K562 (cell line): ENCODE results near the gene OR9Q1. TPM values are rescaled to one million over a fixed set of nuclear protein-coding genes. Genes with fewer than 3 reads are reported as not detected.

Experiments used
- BDP1 ChIP-seq: IDR thresholded peaks from 3 replicates; pipeline ENCODE4 v1.6.1; 2011; ENCODE audit not compliant: insufficient read length, insufficient read depth
- HSF4 ChIP-seq: fragments of 250-450 bp; sonication (Bioruptor Pico); IDR thresholded peaks from 2 replicates; pipeline ENCODE4 v2.1.2; 2022; ENCODE audit warnings: mild to moderate bottlenecking, moderate library complexity, borderline replicate concordance
- KLF6 ChIP-seq: fragments of 250-450 bp; sonication (Bioruptor Pico); IDR thresholded peaks from 2 replicates; pipeline ENCODE4 v1.4.0; 2020; ENCODE audit warnings: mild to moderate bottlenecking, moderate library complexity, borderline replicate concordance
- MAFK ChIP-seq: IDR thresholded peaks from 2 replicates; pipeline ENCODE4 v1.6.1; 2011; ENCODE audit warnings: low read length, improper control_type of control experiment
- NFE2L1 ChIP-seq: fragments of 450-650 bp; IDR thresholded peaks from 2 replicates; pipeline ENCODE4 v1.6.1; 2016; ENCODE audit warnings: missing genetic modification characterization, low read depth, mild to moderate bottlenecking, missing compliant biosample characterization, moderate library complexity, borderline replicate concordance
- TSC22D4 ChIP-seq: fragments of 450-650 bp; IDR thresholded peaks from 2 replicates; pipeline ENCODE4 v1.6.1; 2016; ENCODE audit warnings: missing genetic modification characterization, missing biosample characterization, control low read depth
- YY1 ChIP-seq, 3 experiments: IDR thresholded peaks; 2 replicates each; pipeline ENCODE4 v1.6.1; 2011; ENCODE audit warnings: low read length in 2 of 3, mild to moderate bottlenecking in 2 of 3, moderate library complexity in 2 of 3, borderline replicate concordance in 1 of 3, control low read depth in 1 of 3, low read depth in 1 of 3; ENCODE audit not compliant: insufficient read depth in 3 of 3, insufficient replicate concordance in 2 of 3, control insufficient read depth in 1 of 3, insufficient read length in 1 of 3; ENCODE audit errors: extremely low read depth in 1 of 3
- polyA plus RNA-seq, 8 experiments: library from polyadenylated mRNA; depleted of rRNA in 4 of 8; stranded (reverse) in 5 of 8; unstranded in 3 of 8; fragments of >200 nt; fragmentation: Nextera tagmentation in 2 of 8; fragmentation: Illumina TruSeq in 1 of 8; extraction: Ambion mirVana in 2 of 8; extraction: Trizol in 1 of 8; gene quantifications; 2 replicates each; pipeline versions ENCODE4 v1.2.1 to v1.2.3, GENCODE V29; 2011 to 2014; ENCODE audit warnings: inconsistent platforms in 1 of 8, missing spikeins in 1 of 8
- total RNA-seq, 7 experiments: library from RNA; depleted of rRNA in 6 of 7; stranded (reverse); fragments of >200 nt in 6 of 7; fragmentation: Illumina TruSeq in 2 of 7; extraction: Trizol in 2 of 7; gene quantifications; 2 replicates each; pipeline versions ENCODE4 v1.2.1 to v1.2.3, GENCODE V29; 2011 to 2021; ENCODE audit warnings: low replicate concordance in 1 of 7
- TF ChIP-seq, protein P1 (sequence below): fragments of 200-600 bp; sonication (generic); IDR thresholded peaks from one replicate; pipeline ENCODE4 v1.6.1; 2012; ENCODE audit warnings: mild to moderate bottlenecking, low read depth, low read length, inconsistent platforms
- TF ChIP-seq, protein P2 (sequence below): fragments of 450-650 bp; conservative IDR thresholded peaks from 2 replicates; pipeline ENCODE4 v1.6.1; 2016; ENCODE audit warnings: missing genetic modification characterization, low read depth, mild to moderate bottlenecking, control low read depth, missing compliant biosample characterization

OR9Q1 gene
- total and polyA plus RNA-seq, 9 of the 15 experiments (the other 6 are each of a cell fraction or from before 2014, with no cell fraction given) = not detected

DNA sequence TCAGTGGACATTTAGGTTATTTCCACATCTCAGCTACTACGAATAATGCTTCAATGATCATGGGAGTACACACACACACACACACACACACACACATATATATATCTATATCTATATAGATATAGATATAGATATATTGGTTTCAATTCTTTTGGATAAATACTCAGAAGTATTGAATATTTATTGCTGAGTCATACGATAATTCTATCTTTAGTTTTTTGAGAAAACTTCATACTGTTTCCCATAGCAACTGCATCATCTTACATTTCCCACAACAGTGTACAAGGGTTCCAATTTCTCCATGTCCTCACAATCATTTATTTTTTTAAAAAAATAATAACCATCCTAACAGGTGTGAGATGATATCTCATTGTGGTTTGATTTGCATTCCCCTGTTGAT is 172.3 kb downstream of the OR9Q1 start (continued):
- TF ChIP-seq, protein P1, sequence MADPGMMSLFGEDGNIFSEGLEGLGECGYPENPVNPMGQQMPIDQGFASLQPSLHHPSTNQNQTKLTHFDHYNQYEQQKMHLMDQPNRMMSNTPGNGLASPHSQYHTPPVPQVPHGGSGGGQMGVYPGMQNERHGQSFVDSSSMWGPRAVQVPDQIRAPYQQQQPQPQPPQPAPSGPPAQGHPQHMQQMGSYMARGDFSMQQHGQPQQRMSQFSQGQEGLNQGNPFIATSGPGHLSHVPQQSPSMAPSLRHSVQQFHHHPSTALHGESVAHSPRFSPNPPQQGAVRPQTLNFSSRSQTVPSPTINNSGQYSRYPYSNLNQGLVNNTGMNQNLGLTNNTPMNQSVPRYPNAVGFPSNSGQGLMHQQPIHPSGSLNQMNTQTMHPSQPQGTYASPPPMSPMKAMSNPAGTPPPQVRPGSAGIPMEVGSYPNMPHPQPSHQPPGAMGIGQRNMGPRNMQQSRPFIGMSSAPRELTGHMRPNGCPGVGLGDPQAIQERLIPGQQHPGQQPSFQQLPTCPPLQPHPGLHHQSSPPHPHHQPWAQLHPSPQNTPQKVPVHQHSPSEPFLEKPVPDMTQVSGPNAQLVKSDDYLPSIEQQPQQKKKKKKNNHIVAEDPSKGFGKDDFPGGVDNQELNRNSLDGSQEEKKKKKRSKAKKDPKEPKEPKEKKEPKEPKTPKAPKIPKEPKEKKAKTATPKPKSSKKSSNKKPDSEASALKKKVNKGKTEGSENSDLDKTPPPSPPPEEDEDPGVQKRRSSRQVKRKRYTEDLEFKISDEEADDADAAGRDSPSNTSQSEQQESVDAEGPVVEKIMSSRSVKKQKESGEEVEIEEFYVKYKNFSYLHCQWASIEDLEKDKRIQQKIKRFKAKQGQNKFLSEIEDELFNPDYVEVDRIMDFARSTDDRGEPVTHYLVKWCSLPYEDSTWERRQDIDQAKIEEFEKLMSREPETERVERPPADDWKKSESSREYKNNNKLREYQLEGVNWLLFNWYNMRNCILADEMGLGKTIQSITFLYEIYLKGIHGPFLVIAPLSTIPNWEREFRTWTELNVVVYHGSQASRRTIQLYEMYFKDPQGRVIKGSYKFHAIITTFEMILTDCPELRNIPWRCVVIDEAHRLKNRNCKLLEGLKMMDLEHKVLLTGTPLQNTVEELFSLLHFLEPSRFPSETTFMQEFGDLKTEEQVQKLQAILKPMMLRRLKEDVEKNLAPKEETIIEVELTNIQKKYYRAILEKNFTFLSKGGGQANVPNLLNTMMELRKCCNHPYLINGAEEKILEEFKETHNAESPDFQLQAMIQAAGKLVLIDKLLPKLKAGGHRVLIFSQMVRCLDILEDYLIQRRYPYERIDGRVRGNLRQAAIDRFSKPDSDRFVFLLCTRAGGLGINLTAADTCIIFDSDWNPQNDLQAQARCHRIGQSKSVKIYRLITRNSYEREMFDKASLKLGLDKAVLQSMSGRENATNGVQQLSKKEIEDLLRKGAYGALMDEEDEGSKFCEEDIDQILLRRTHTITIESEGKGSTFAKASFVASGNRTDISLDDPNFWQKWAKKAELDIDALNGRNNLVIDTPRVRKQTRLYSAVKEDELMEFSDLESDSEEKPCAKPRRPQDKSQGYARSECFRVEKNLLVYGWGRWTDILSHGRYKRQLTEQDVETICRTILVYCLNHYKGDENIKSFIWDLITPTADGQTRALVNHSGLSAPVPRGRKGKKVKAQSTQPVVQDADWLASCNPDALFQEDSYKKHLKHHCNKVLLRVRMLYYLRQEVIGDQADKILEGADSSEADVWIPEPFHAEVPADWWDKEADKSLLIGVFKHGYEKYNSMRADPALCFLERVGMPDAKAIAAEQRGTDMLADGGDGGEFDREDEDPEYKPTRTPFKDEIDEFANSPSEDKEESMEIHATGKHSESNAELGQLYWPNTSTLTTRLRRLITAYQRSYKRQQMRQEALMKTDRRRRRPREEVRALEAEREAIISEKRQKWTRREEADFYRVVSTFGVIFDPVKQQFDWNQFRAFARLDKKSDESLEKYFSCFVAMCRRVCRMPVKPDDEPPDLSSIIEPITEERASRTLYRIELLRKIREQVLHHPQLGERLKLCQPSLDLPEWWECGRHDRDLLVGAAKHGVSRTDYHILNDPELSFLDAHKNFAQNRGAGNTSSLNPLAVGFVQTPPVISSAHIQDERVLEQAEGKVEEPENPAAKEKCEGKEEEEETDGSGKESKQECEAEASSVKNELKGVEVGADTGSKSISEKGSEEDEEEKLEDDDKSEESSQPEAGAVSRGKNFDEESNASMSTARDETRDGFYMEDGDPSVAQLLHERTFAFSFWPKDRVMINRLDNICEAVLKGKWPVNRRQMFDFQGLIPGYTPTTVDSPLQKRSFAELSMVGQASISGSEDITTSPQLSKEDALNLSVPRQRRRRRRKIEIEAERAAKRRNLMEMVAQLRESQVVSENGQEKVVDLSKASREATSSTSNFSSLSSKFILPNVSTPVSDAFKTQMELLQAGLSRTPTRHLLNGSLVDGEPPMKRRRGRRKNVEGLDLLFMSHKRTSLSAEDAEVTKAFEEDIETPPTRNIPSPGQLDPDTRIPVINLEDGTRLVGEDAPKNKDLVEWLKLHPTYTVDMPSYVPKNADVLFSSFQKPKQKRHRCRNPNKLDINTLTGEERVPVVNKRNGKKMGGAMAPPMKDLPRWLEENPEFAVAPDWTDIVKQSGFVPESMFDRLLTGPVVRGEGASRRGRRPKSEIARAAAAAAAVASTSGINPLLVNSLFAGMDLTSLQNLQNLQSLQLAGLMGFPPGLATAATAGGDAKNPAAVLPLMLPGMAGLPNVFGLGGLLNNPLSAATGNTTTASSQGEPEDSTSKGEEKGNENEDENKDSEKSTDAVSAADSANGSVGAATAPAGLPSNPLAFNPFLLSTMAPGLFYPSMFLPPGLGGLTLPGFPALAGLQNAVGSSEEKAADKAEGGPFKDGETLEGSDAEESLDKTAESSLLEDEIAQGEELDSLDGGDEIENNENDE = no peak
- TF ChIP-seq NFE2L1 (tag) (peak; percentile 31; the same call in 1 of the 2 replicates), YY1 (IDR thresholded peaks at IDR 0.05; ENCODE audit: borderline replicate concordance in 1 of 3, control insufficient read depth in 1 of 3, extremely low read depth in 1 of 3, insufficient read depth in 3 of 3, insufficient read length in 1 of 3, insufficient replicate concordance in 2 of 3, low read depth in 1 of 3, low read length in 2 of 3) (no peak), TSC22D4 (tag) (no peak), KLF6 (CRISPR knock-in tag) (no peak), MAFK (peak; percentile 35; the same call in 1 of the 2 replicates), BDP1 (no peak), HSF4 (CRISPR knock-in tag) (no peak)
- TF ChIP-seq, protein P2, sequence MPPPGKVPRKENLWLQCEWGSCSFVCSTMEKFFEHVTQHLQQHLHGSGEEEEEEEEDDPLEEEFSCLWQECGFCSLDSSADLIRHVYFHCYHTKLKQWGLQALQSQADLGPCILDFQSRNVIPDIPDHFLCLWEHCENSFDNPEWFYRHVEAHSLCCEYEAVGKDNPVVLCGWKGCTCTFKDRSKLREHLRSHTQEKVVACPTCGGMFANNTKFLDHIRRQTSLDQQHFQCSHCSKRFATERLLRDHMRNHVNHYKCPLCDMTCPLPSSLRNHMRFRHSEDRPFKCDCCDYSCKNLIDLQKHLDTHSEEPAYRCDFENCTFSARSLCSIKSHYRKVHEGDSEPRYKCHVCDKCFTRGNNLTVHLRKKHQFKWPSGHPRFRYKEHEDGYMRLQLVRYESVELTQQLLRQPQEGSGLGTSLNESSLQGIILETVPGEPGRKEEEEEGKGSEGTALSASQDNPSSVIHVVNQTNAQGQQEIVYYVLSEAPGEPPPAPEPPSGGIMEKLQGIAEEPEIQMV (tag) = no peak
